ENCODE measurements around the gene ACVRL1.
A peak's percentile ranks its signal among the peaks of the same experiment; 100 is the strongest.

ACVRL1 gene

GRCh38 chr12:51887476-51888315, 19.6 kb upstream of the ACVRL1 start, which contains the start of gene ANKRD33:
Gene ANKRD33 (plus strand): TSS chr12:51888103. CDS start chr12:51888187, 84 bp downstream.
- peaks cover 5% of the 10 kb centered on the region for H3K4me1 ChIP-seq (ENCODE audit: insufficient read depth, low read length, severe bottlenecking)
- H3K9me2 ChIP-seq (ENCODE audit: low read depth, low read length): no peaks in the 10 kb centered on the region
- no peak within 1 kb of the TSS for H3K4me3 ChIP-seq (ENCODE audit: low read depth, low read length, poor library complexity, severe bottlenecking)
- H4K20me1 ChIP-seq (ENCODE audit: insufficient read depth, low read length): no peaks in the 10 kb centered on the region
- H3K36me3 ChIP-seq (ENCODE audit: insufficient read depth, low read length): no peaks in the 10 kb centered on the region
- H3K79me2 ChIP-seq (ENCODE audit: insufficient read depth, low read length): no peaks in the 10 kb centered on the region
- H3K27ac ChIP-seq (ENCODE audit: low read depth, low read length, poor library complexity, severe bottlenecking): no peak within 1 kb of the TSS
- no peaks in the 10 kb centered on the region for H3K9me3 ChIP-seq (ENCODE audit: low read length)
- H3K27me3 ChIP-seq (ENCODE audit: insufficient read depth, low read length): no peaks in the 10 kb centered on the region
- no peak within 1 kb of the TSS for H2AFZ ChIP-seq (ENCODE audit: low read length)
- H3K4me2 ChIP-seq (ENCODE audit: low read length): no peak within 1 kb of the TSS
- H3F3A ChIP-seq (ENCODE audit: insufficient read depth, low read length): no peaks in the 10 kb centered on the region
- no peak within 1 kb of the TSS for H3K9ac ChIP-seq (ENCODE audit: low read length)
- TF ChIP-seq EZH2 (IDR thresholded peaks at IDR 0.05; ENCODE audit: borderline replicate concordance, low read length) (no peak), CTCF (IDR thresholded peaks at IDR 0.05; ENCODE audit: low read length) (no peak)

GRCh38 chr12:51888316-51889215, 18.7 kb upstream of the ACVRL1 start:
- Histone ChIP-seq H3K9ac (ENCODE audit: low read length) (no peak overlapping the region), H3K27ac (ENCODE audit: low read depth, low read length, poor library complexity, severe bottlenecking) (no peak overlapping the region), H3F3A (ENCODE audit: insufficient read depth, low read length) (no peaks in the 10 kb centered on the region), H3K9me2 (ENCODE audit: low read depth, low read length) (no peaks in the 10 kb centered on the region), H2AFZ (ENCODE audit: low read length) (no peak overlapping the region), H3K36me3 (ENCODE audit: insufficient read depth, low read length) (no peaks in the 10 kb centered on the region), H4K20me1 (ENCODE audit: insufficient read depth, low read length) (no peaks in the 10 kb centered on the region), H3K4me2 (ENCODE audit: low read length) (no peak overlapping the region), H3K9me3 (ENCODE audit: low read length) (no peaks in the 10 kb centered on the region), H3K4me1 (ENCODE audit: insufficient read depth, low read length, severe bottlenecking) (peaks cover 5% of the 10 kb centered on the region), H3K27me3 (ENCODE audit: insufficient read depth, low read length) (no peaks in the 10 kb centered on the region), H3K4me3 (ENCODE audit: low read depth, low read length, poor library complexity, severe bottlenecking) (no peak overlapping the region), H3K79me2 (ENCODE audit: insufficient read depth, low read length) (no peaks in the 10 kb centered on the region)
- no peak for TF ChIP-seq CTCF (IDR thresholded peaks at IDR 0.05; ENCODE audit: low read length)
- TF ChIP-seq EZH2 (IDR thresholded peaks at IDR 0.05; ENCODE audit: borderline replicate concordance, low read length): no peak

GRCh38 chr12:51889216-51890132, 17.8 kb upstream of the ACVRL1 start:
- Histone ChIP-seq H3K9ac (ENCODE audit: low read length) (no peak overlapping the region), H3K4me2 (ENCODE audit: low read length) (no peak overlapping the region)

More at GRCh38 chr12:51889216-51890132, 17.8 kb upstream of the ACVRL1 start:
- Histone ChIP-seq H3K9me2 (ENCODE audit: low read depth, low read length) (no peaks in the 10 kb centered on the region), H3K27ac (ENCODE audit: low read depth, low read length, poor library complexity, severe bottlenecking) (no peak overlapping the region), H3K9me3 (ENCODE audit: low read length) (no peaks in the 10 kb centered on the region), H3K4me1 (ENCODE audit: insufficient read depth, low read length, severe bottlenecking) (peaks cover 5% of the 10 kb centered on the region), H4K20me1 (ENCODE audit: insufficient read depth, low read length) (no peaks in the 10 kb centered on the region), H3K27me3 (ENCODE audit: insufficient read depth, low read length) (no peaks in the 10 kb centered on the region), H2AFZ (ENCODE audit: low read length) (no peak overlapping the region), H3K4me3 (ENCODE audit: low read depth, low read length, poor library complexity, severe bottlenecking) (no peak overlapping the region), H3F3A (ENCODE audit: insufficient read depth, low read length) (no peaks in the 10 kb centered on the region), H3K79me2 (ENCODE audit: insufficient read depth, low read length) (no peaks in the 10 kb centered on the region), H3K36me3 (ENCODE audit: insufficient read depth, low read length) (no peaks in the 10 kb centered on the region)
- no peak for TF ChIP-seq EZH2 (IDR thresholded peaks at IDR 0.05; ENCODE audit: borderline replicate concordance, low read length)
- TF ChIP-seq CTCF (IDR thresholded peaks at IDR 0.05; ENCODE audit: low read length): peak; percentile 25; the same call in 1 of the 2 replicates

Data from OCI-LY1 (cell line).